Astrocyte of the hippocampus (primary cell): ENCODE results near the gene GPR108.

Source experiments
- DNase-seq: peaks from one replicate; pipeline ENCODE4 v3.0.0; 2011; ENCODE audit warnings: low read depth, low spot score

The GPR108 gene

DNA sequence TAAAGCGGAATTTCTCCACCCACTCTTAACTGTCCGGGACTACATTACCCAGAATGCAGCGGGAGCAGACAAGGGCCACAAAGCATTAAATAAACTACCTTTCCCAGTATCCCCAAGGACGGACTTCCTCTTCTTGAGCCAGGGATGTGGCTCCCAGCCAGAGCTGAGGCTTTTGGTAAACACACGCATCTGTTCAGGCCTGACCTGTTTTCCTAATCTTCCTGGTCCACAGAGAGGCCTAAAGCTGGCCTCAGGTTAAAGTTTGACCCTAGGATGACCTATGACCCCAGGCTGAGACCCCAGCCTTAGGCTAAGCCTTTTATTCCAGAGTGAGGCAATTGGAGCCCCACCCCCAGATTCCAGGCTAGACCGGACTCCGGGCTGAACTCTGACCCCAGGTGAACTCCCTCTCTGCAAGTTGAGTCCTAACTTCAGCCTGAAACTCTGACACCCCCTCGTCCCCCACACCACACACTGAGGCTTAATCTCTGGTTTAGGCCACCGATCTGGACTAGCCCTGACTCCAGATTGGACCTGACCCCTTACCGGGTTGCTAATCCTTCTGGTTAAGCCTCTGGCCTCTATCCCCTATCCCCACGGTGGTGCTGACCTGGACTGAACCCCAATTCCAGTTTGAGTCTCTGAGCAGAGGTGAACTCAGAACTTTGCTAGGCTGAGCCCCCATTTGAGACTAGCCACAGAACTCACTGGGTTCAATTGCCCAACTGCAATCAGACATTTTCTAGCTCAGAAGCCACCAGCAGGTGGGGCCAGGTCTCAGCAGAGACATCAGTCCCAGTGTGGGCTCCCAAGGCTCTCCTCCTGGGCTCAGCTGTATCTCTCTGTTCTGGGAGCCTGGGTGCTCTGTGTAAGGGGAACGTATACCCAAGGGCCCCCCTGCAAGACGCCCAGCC is 750 bp upstream of the GPR108 start:
- peak; percentile 88 for DNase-seq

DNA sequence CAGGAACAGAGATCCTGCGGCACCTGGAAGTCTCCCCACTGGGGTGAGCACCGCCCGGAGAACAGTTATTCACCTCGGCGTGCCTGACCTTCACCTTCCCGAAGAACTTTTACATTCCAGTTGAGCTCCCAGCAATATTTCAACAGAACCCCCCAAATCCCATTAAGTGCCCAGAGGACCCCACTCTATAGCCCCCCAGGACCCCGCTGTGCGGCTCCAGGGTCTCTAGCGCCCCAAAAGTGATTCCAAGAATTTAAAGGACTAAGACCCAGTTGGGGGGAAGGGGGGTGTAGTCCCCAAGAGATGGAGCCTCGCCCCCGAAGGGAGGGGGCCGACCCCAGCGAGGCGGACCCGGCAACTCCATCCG is 480 bp downstream of the GPR108 start:
- DNase-seq = no peak

DNA sequence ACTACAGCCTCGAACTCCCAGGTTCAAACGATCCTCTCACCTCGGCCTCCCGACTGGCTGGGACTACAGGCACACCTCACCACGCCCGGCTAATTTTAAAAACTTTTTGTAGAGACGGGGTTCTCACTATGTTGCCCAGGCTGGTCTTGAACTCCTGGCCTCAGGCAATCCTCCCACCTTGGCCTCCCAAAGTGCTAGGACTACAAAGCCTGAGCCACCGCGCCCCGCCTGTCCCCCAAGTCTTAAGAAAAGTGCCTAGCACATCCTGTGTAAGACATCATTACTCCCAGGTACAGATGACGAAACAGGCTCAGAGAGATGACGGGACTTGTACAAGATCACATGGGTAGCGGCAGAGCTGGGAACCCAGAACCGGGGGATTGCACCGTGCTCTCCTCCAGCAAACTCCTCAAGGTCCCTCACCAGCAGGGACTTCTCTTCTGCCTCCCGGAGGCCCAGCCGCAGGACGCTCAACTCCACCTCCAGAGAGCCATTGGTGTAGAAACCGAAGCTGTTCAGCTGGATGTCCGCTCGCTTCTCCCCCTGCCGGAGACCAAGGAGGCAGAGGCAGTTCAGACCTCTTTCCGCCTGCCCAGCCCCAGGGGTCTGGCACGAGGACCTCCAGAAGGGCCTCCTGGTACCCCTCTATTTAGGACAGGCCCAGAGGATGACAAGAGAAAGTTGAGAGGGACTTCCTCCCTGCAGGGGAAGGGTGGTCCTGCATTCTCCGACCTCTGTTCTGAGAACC is 1.0 kb downstream of the GPR108 start:
- peak; percentile 94 for DNase-seq

DNA sequence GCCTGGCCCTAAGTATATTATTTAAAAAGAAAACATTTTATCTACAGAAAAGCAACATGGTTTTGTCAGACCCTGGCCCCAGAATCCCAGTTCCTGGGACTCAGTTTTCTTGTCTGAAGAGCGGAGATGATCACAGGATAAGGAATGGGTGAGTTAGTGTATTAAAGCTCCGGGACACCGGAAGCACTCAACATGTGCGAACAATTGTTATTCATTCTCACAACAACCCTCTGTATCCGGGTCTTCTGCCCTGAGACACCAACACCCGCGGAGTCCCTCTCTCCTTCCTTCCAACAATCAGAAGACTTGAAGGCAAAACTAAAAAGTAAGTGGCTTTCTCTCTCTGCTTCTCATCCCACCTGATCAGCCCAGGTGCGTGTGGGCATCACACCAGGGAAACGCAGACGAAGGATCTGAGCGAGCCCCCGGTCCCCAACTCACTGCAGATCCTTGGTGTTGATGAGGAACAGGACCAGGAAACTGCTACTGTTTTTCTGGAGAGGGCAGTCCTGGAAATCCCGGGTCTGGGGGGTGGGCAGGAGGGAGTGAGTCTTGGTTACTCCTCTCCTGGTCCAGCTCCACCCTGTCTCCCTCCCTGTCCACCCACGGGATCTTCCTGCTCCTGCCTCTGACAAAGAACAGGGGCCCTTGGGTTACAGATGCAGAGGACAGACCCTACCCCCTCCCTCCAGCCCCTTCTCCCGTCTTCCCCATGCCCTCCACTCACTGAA is 2.0 kb downstream of the GPR108 start:
- DNase-seq = no peak

DNA sequence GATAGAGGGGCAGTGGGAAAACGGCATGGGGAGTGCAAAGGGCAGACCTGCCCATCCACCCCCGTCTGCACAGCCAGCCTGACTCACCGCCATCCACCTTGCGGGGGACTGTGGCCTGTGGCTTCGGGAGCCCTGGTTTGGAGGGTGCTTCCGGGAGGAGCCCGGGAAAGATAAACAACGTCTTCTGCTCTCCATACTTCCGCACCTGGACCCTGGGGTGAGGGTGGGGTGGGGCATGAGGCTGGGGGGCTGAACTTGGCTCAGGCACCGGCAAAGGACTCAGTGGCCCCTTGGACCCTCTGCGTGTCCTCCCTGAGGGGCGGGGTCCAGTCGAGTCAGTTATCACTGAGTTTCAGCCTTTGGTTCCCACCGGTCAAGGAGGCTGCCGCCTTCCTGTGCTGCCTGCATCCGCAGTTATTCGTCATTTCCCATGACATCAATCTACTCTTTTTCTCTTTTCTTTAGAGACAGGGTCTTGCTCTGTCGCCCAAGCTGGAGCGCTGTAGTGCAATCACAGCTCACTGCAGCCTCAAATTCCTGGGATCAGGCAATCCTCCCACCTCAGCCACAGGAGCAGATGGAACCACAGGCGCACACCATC is 3.2 kb downstream of the GPR108 start:
- no peak for DNase-seq

DNA sequence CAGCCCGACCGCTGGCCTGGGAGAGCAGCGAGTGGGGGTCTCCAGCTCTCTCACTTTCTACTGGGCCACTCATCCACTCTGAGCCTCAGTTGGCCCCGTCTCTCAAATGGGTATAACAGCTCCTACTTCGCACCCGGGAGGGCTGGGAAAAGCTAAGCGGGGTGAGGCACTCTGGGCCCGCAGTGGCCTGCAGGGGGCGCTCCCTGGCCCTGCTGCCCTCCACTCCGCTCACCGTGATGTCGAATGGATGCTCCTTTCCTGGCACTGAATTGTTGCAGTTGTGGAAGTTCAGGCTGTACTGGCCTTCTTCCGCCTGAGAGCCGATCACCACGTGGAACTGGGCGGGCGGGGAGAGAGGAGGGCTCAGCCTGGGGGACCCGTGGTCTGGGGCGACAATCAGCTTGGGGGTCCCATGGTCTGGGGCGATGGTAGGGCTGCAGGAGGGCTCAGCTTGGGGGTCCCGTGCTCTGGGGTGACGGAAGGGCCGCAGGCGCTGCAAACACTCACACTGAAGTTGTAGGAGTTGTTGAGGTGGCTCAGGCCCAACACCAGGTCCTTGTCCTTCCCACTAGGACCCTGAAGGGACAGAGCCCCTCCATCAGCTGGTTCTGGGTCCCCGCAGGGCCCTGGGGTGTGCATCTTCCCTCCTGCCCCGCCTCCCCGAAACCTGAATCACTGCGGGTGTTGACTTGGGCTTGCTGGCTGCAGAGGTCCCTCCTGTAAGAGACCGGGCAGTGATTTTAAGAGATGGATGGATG is 3.9 kb downstream of the GPR108 start:
- DNase-seq = no peak

DNA sequence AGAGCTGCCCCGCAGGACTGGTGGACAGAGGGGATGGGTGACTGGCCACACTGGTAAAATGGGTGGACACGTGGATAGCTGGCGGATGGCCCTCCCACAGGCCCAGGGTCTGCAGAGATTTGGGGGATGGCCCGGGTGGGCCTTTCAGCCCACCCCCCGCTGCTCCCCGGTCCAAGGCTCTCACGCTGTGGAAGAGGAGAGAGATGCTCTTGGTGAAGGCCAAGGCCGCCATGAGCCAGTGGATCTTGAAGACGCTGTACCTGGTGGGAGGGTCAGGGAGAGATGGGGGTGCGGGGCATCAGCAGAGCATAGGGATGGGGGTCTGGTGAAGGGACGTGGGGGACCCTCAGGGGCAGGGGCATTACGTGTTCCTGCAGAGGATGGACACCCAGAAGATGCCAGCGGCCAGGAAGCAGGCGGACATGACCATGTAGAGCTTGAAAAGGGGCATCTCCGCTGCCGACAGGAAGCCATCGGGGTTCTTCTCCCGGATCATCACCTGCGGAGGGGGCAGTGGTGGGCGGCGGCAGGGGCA is 4.5 kb downstream of the GPR108 start:
- DNase-seq = no peak

DNA sequence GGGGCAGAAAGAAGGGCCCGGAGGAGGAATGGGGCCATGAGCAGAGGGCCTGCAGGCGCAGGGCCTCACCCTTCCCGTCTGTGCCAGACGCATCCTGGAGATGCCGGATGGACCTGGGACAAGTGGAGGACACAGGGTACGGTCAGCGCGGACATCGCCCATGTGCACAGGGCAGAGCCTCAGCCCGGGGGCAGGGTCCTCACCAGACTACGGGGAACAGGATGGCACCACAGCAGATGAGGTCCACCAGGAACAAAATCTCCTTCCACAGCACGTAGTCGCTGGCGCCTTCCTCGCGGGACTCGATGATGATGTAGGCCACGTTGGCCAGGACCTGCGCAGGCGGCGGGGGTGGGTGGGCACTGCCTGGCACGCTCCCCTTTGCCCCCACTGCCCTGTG is 5.6 kb downstream of the GPR108 start:
- DNase-seq = no peak

DNA sequence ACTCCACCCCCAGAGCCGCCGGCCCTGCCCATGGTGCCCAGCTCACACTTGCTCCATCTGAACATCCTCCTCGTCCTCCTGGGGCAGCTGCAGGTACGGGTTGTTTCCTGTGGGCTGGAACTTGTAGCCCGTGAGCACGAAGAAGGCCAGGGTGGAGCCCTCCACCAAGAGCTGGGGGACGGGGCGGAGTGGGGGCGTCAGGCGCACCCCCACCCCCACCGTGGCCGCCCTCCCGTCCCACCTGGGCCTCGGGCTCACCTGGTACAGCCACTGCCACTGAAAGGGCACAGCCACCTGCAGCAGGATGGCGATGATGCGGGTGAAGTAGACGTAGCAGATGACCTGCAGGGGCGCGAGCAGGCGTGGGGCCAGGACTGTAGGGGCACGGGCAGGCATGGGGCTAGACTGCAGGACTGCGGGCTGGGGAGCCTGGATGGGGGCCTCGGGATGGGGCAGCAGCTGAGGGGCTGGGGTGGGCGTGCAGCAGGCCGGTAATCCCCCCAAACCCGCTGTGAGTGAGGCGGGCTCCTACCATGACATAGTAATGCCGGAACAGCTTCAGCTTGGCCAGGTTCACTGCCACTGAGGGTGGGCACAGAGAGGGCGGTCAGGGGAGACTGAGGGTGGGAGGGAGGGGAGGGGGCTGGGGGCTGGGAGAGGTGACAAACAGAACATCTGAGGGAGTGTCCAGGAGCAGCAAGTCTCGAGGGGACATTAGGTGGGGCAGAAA is 6.3 kb downstream of the GPR108 start:
- no peak for DNase-seq

DNA sequence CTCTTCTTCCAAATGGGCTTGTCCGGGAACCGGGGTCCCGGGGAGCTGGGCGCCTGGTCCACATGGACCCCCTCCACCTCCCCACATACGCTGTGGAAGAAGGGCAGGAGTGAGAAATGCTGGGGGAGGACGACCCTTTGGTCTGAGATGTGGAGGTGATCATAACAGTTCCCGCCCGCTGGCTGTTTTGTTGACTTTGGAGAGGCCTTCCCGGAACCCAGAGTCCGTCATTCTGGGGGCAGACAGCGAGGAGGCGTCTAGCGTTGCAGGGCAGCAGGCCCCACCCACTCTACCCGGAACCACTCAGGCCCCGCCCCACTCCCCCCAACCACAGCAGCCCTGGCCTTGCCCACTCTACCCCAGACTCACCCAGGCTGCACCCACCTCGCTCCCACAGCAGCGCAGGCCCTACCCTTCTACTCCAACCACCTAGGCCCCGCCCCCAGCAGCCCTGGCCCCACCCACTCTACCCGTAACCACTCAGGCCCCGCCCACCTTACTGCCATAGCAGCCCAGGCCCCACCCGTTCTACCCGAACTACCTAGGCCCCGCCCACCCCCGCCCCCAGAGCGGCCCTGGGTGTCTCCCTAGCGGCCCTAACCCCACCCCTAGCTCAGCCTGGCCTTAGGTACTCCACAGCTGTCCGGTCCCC is 7.1 kb downstream of the GPR108 start:
- no peak for DNase-seq

DNA sequence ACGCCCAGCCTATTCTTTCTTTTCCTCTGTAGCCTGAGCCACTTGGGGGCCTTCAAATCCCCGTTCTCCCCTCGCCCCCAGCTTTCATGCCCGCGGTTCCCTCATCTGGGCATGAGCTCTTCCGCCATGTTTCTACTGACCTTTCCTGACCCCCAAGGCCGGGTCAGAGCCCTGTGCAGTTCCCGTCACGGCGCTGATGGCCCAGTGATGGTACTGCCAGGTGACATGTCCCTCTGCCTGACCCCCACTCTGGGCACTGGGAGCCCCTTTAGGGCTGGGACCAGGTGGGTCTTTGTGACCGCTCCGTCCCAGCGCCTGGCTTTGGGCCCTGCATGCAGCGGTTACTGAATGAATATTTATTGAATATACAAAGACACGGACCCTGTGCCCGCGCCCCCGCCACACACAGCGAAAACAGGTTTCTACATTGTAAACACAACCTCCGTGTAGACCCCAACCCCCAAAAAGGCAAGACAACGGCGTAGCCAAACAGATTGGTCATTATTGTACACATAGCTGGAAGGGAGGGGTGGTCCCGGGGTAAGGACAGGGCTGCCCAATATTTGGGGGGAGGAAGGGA is 7.7 kb downstream of the GPR108 start:
- no peak for DNase-seq

DNA sequence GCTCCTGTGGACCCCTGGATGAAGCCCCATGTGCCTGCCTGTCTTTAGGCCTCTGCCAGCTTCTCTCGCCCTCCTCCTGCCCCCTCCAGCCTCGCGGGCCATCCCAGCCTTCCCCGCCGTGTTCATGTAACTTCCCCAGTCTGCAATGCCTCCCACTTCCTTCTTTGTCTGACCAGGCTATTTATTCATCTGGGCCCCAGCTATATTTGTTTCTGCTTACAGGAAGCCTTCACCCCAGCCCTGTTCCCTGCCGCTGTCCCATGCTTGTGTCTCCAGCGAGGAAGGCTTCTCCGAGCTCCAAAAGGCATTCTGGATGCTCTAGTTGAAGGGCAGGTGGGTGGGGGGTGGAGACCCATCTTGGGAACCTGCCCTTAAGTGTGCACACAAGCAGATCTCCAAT is 9.0 kb downstream of the GPR108 start:
- no peak for DNase-seq

DNA sequence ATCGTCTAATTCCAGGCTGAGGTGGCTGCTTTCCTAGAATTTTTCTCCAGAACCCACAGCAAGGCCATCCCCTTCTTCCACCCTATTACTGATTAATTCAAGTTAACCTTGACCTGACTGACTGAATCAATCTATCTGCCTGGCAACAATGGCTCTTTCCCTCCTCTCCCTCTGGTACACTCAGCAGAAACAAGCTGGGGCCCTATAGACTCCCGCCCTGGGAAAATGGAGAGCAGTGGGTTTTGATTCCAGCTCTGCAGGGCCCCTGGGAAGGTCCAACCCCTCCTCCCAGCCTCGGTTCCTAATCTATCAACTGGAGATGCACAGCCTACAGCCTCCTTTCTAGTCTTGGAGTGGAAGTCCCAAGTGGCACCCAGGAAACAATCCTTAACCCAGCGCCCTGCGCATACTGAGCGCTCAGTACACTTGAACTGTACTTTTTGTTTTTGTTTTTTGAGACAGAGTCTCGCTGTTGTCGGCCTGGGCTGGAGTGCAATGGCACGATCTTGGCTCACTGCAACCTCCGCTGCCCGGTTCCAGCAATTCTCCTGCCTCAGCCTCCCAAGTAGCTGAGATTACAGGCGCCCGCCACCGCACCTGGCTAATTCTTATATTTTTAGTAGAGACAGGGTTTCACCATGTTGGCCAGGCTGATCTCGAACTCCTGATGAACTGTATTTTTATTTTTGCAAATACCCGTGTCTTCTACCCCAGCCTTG is 11.7 kb downstream of the GPR108 start:
- no peak for DNase-seq

DNA sequence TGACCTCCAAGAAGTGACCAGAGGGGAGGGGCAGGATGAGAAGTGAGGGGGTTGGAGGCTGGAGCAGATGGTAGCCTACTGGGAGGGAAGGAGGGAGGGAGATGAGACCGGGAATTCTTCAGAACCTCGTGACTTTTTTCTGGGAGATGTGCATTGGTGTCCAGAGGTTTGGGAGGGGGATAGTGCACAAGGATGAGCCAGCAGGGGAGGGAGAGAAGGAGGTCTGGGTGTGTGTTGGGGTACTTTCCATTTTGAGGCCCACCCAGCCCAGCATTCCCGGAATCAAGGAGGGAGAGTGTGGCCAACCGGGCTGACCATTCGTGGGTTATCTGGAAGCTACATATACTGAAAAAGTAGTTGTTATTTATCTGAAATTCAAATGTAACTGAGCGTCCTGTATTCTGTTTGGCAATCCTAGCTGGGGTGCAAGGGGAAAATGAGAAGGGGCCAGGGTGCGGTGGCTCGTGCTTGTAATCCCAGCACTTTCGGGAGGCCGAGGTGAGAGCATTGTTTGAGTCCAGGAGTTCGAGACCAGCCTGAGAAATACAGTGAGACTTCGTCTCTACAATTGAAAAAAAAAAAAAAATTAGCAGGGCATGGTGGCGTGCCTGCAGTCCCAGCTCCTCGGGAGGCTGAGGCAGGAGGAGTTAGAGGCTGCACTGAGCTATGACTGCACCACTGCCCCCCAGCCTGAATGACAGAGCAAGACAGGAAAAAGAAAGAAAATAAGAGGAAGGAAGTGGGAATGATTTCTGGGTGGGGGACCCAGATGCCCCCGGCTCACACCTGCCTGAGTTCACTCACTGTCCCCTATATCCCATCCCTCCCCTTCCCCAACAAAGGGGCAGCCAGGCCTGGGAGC is 12.5 kb downstream of the GPR108 start:
- no peak for DNase-seq

DNA sequence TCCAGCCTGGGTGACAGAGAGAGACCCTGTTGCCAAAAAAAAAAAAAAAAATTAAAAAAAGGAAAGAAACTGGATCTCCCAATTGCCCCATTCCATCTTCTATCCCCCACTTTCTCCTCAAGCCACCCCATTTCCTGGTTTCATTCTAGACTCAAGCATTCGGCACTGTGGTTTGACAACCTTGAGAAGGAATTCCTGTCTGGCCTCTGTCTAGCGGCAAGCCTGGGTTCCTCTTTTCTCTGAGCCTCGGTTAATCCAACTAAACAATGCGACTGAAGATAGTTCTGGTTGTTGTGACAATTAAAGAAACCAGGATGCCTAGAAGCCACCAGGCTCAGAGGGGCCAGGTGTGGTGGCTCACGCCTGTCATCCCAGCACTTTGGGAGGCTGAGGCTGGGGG is 13.6 kb downstream of the GPR108 start:
- DNase-seq = no peak

DNA sequence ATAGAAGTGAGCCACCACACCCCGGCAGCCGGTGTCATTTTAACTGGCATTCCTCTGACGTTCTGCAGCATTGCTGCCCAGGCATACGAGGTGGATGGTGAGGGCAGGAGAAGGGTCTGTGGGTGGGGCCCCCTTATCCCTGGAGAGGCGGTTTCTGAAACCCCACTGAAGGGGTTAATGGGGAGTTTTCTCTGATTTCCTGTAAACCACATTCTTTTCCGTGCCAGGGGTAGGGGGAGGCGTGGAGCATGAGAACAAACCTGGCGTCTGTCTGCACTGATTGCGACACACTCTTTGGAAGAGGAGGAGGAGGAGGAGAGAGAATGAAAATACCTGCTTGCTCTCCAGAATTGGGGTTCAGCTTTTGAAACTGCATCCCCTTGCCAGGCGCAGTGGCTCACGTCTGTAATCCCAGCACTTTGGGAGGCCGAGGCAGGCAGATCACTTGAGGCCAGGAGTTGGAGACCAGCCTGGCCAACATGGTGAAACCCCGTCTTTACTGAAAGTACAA is 14.2 kb downstream of the GPR108 start:
- DNase-seq = peak; percentile 54

DNA sequence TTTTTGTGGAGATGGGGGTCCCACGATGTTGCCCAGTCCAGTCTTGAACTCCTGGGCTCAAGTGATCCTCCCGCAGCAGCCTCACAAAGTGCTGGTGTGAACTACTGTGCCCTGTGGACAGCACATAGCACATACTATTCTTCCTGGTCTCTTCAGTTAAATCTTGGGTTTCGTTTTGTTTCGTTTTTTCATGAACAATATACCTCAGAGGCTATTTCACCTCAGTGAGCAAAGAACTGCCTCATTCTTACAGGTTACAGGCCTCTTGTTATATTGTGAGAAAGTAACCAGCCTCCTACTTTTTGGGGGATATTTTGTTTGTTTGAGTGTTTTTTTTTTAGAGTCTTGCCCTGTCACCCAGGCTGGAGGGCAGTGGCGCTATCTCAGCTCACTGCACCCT is 15.6 kb downstream of the GPR108 start:
- no peak for DNase-seq

DNA sequence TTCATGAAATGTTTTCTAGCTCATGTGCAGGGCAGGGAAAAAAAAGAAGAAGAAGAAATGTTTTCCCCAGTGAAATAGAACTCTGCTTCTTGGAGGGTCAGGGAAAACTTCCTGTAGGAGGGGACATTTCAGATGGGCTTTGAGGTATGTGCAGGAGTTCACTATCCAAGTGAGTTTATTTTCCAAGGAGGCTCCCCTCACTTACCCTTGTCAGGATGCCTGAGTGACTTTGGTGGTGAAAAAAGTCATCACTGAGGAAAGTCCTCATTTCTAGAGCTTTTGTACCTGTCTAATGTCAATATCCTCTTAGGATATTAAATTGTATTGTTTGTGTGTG is 16.3 kb downstream of the GPR108 start:
- no peak for DNase-seq
